Fibroblast of pulmonary artery (primary cell): ENCODE measurements around the gene HOXB9.

Source experiments
- DNase-seq: peaks from one replicate; pipeline ENCODE4 v3.0.0-alpha.2; 2010; ENCODE audit warnings: low read depth
- H3K4me3 ChIP-seq: replicated peaks from 2 replicates; pipeline ENCODE4 v1.5.1; 2011; ENCODE audit warnings: low read depth, mild to moderate bottlenecking, control low read depth, low read length, moderate library complexity
- TF ChIP-seq, protein P1 (sequence below): IDR thresholded peaks from 2 replicates; pipeline ENCODE4 v1.5.1; 2011; ENCODE audit warnings: mild to moderate bottlenecking, control low read depth, low read length, inconsistent platforms; ENCODE audit errors: missing control alignments

The HOXB9 gene

DNA sequence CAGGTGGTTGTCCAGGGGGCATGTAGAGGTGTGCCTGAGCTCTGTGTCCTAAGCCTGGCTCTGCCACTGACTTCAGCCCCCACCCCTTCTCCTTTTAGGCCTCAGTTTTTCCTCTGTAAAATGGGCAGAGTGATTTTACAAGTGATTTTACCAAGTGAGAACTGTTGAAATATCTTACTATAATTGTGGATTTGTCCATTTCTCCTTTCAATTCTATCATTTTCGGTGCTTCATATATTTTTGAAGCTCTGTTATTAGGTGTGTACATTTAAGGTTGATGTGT is 21.7 kb upstream of the HOXB9 start:
- DNase-seq: no peak
- H3K4me3 ChIP-seq: no peak overlapping the region
- TF ChIP-seq, protein P1, sequence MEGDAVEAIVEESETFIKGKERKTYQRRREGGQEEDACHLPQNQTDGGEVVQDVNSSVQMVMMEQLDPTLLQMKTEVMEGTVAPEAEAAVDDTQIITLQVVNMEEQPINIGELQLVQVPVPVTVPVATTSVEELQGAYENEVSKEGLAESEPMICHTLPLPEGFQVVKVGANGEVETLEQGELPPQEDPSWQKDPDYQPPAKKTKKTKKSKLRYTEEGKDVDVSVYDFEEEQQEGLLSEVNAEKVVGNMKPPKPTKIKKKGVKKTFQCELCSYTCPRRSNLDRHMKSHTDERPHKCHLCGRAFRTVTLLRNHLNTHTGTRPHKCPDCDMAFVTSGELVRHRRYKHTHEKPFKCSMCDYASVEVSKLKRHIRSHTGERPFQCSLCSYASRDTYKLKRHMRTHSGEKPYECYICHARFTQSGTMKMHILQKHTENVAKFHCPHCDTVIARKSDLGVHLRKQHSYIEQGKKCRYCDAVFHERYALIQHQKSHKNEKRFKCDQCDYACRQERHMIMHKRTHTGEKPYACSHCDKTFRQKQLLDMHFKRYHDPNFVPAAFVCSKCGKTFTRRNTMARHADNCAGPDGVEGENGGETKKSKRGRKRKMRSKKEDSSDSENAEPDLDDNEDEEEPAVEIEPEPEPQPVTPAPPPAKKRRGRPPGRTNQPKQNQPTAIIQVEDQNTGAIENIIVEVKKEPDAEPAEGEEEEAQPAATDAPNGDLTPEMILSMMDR: no peak

DNA sequence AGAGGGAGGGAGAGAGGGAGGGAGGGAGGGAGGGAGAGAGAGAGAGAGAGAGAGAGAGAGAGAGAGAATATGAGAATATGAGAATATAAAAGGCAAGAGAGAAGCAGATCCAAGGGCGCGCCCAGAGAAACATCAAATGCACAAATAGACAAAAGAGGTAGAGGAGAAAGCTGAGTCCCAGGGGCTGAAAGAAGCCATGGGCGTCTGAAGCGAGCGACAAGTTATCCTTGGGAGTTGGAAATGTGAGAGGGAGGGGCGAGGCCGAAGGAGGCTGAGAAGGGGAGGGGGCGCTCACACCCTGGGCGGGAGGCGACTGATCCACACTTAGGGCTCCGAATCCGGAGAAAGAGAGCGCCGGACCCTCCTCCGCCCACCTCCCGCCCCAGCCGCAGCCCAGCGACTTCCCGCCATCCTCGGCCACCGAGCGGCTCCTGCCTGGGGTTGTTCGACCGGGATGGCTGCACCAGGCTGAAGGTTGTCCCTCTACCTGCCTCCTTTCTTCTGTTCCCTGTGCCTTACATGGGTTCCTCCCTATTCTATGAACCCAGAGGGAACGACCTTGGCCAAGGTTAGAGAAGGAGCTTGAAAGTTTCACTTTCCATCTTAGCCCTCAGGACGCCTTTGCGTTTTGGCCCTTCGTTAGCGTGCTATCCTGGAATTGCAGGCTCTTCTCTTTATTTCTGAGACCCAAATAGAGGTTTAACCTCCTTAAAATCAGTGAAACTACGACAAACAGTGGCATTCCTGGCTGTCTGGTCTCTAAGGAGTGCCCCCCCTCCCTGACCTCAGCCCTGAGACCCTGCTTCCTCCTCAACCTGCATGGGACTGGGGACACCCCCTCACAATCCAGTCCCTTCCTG is 21.2 kb upstream of the HOXB9 start:
- TF ChIP-seq, protein P1: no peak
- DNase-seq: no peak
- H3K4me3 ChIP-seq: peak overlapping the region; percentile 44

DNA sequence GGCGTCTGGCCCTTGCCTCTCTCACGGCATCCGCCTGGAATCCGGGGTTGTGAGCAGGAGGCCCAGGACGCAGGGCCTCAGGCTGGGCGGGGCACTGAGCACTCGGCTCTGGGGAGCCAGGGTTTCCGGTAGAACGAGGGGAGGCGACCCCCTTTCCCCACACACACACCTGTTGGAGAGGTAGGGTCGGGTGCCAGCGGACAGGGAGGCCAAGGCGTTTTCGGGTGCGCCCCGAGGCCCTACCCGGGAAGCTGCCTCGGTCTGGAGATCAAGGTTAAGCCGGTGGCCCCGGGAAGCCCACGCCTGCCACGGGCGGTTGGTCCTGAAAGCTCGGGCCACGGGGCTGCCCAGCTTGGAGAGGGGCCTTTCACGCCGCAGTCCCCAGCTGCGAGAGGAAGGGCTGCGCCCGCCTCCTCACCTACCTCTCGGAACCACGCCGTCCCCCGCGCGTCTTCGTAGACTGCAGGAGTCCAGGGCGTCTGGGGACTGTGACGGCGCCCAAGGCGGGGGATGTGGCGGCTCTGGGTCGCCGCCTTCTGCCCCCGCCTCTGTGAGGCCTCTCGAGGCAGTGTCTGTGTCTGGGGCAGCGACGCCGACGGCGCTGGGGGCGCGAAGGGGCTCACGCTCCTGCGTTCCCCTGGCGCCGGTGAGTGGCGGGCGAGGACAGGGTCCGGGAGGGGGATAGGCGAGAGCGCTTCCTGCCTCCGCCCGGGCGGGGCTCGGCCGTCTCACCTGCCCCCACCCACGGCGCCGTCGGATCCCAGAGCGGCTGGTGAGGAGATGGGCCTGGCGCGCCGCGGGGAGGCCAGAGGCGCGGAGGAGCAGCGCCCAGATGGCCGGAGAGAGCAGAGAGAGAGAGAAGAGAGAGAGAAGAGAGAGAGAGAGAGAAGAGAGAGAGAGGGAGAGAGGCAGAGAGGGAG is 20.3 kb upstream of the HOXB9 start:
- TF ChIP-seq, protein P1: no peak
- no peak for DNase-seq
- no peak overlapping the region for H3K4me3 ChIP-seq

DNA sequence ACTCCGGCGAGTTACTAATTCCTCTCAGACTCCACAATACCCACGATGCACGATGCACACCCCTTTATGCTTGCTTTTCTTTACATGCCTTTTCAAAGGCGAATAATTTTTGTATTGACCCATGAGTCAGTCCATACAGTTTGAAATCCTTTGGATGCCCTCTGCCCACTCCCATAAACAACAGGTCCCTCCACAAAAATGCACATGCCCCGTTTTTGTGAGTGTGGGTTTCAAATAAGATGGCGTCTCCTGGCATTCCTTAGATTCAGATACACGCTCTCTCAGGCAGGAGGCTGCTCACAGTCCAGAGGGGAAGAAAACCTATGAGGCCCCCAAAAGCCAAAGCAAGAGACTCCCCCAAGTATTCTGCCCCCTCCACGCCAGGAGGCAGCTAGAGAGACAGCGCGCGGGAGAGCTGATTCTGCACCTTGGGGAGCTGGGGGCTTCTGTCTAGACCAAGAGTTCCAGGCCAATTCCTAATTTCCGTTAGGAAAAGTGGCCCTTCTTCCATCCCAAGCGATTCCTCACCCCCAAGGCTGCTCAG is 19.6 kb upstream of the HOXB9 start:
- DNase-seq: no peak
- TF ChIP-seq, protein P1: no peak
- no peak overlapping the region for H3K4me3 ChIP-seq

DNA sequence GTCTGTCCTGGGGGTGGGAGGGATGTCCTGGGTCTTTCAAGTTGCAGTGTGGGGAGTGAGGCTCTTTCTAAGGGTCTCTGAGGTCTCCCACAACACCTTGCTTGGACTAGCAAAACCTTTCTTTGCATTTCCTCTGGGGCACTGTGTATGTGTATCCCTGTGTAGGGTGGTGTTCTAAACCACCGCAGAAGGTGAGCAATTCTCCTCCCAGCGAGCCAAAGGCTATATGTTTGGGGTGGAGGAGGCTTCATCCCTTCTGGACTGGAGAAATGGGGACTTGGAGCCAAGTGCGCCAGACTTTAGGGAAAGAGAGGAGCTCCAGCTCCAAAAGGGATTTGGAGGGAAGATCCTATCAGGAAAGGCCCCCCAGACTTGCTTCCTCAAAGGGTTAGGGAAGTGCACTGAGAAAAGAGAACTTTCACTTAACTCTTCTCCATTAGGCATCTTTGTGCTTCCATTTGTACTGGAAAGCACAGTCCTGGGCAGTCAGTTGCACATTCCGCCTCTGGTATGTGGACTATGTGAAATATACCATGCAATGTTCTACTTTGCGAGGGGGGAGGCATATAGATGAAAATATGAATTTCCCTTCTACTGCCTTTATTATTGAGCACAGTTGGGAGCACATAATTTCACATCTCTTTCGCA is 18.9 kb upstream of the HOXB9 start:
- TF ChIP-seq, protein P1: no peak
- no peak for DNase-seq
- no peak overlapping the region for H3K4me3 ChIP-seq

DNA sequence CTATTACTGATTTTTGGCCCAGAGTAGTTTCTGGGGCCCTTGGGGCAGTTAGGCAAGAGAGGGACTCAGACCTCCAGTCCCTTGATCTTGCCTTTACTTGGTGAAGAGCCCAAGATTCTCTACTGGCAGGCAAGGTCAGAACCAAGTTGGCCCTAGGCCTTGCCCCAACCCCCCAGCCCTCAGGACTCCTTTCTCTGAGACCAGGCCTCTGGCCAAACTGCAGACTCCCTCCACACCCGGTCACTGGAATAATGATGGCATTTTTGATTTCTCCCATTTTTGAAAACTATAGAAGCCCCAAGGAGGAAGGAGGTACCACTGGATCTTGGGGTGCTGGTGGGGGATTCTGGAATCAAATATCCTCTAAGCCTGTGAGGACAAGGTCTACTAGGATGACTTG is 18.0 kb upstream of the HOXB9 start:
- TF ChIP-seq, protein P1: no peak
- no peak overlapping the region for H3K4me3 ChIP-seq

More for the DNA sequence above, 18.0 kb upstream of the HOXB9 start:
- no peak for DNase-seq
